NK-92 (cell line): ENCODE results near the gene TWNK.
"Not testable (repeated sequence)": the region's sequence is repeated elsewhere in the genome, so short reads cannot be mapped to it uniquely, and the experiment has no call there.

Source experiments
- DNase-seq: peaks from one replicate; lab custom pipeline; 2025; ENCODE audit not compliant: unreplicated experiment; lab: John Stamatoyannopoulos, UW

The TWNK gene

DNA sequence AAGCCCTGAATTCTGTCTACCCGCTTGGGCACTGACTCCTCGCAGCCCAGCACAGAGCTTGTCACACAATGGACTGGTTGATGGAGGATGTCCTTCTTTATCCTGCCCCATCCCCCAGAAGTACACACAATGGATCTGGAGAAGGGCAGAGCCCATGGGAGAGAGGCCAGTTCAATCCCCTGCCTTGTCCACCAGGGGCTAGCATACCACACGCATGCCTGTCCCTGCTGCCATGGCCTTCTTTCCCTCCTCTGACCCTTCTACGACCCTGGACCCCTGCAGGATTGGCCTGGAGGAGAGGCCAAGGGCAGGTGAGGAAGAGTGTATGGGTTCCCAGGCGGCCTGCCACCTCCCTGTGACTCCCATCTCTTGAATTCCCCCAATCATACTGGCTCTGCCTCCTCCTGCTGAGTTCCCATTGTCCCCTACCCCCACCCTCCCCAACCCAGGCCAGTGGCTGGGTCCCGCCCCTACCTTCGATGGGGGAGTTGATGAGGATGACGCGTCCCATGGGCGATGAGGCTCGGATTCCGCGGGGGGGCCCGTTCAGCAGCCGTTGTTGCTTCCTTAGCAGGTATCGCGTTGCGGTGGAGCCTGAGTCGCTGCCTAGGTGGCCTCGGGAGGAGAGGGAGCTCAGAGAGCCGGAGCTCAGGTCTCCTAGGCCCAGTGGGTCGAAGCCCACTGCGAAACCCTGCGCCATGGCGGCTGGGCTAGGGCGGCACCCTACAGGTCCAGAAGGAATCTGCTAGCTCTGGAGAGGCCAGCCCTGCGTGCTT, 42.4 kb downstream of the TWNK start:
- DNase-seq: no peak

DNA sequence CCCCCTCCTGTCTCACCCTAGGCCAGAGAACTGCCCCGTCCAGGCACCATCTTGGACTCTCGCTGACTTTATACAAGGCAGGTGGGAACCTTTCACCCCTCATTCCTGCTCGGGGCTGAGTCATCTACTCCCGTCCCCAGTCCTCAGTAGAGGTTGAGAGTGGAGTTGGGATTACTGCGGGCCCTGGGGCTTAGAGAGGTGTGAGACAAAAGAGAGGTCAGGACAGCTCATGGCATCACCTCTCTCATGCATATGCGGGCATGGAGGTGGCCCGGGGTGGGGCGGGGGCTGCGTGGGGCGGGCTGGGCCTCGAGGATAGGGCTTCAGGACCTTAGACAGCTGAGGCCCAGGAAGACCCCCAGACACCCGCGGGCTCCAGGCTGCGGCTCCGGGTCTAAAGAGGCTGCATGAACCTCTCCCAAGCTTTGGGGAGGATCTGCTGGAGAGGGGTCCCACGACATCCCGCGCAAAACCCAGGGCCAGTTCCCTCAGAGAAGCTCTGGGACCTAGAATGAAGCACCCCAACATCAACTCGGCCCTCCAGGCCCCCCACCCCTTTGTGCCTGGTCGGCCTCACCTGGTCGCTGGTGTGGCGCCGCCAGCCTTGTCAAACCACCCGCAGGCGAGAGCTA, 43.3 kb downstream of the TWNK start:
- no peak for DNase-seq

DNA sequence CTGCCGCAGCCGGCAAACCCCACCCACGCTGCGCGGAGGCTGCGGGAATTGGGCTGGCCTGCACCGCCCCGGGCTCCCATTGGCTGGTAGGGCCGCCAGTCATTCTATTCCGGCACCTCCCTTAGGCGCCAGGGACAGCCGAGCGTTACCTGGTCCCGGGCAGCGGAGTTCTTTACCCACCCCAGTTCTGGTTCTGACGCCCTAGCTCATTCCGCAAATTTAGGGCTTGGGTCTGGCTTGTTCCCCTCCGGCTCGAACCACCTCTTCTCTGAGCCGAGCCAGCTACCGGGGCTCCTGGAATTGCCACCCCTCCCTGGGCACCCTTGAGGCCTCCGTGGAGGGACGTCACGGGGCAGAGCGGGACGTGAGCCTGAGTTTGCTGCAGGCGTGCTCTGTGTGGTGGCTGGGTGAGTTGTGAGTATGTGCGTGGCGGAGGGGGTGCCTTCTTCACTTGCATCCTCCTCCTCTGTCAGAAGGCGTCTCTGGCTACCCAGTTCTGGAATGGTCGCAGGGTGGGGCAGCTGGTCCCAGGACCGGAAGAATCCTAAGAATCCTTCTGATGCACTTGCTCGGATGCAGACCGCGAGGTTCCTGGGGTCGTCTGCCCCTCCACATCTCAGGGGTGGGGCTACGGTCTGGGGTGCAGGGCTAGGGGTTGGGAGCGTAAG, 43.9 kb downstream of the TWNK start, which contains the start of the genes PDZD7 and SFXN3:
Gene PDZD7 (minus strand): TSS at position 2 of the 668 bp plus-strand sequence. CDS start 910 bp downstream, outside the sequence.
Gene SFXN3 (plus strand): TSS at position 107 of the 668 bp plus-strand sequence. CDS start 3,461 bp downstream, outside the sequence.
- peak; percentile 15 for DNase-seq

DNA sequence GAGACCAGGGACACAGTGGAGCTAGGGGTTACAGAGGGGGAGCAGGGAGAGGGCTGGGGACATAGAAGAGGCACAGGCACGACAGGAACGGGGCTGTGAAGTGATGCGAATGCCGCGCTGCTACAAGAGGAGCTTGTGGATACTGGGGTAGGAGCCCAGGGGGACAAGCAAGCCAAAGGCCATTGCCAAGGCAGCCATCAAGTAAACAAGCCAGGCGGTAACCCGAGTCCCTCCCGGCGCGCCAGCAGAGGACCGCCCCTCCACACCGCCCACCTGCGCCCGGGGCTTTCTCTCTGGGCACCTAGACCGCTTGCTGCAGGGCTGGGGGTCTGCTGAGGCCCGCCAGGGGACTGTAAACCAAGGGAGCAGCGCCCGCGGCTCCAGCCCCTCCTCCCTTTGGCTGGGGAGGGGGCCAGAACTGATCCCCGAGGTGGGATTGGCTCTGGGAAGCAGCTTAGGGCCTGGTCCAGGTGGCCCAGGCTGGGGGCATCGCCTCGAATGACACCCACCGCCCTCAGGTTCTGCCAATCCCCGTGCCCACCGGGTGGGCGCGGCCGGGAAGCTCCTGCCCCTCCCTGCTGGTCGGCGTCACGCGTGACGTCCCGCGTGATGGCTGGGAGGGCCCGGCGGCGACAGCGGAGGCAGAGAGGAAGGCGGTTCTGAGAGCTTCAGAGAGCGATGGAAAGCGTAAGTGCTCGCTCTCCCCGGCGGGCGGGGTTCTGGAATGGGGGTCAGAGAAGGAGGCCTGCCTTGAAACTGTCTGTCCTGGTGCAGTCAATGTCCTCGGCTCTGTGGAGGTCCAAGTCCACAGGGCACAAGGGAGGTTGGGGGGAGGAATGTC, 44.7 kb downstream of the TWNK start:
- DNase-seq: no peak

DNA sequence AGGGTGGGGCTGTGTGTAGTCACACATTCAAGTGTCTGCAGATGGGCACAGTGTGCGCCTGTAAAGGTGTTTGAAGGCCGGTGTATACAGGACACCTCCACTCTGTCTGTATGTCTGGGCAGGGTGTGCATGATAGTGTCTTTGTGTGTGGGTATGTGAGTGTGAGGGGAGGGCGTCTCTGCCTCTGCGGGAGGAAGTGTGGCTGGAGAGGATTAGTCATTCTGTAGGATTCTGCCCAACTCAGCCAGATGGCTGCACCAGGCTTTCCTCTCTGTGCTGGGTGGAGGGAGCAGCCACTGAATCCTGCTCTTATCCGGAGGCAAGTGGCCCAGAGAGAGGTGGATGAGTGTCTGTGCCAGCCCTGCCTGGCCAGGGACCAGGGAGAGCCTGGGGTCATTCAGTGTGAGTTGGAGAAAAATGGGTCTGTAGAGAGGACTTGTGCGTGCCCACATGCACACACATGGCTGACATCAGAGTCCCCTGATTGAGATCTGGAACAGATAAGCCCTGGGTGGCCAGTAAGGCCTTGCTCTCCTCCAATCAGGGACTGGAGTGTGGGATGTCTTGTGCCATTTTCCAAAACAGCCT, 45.4 kb downstream of the TWNK start:
- DNase-seq: no peak

DNA sequence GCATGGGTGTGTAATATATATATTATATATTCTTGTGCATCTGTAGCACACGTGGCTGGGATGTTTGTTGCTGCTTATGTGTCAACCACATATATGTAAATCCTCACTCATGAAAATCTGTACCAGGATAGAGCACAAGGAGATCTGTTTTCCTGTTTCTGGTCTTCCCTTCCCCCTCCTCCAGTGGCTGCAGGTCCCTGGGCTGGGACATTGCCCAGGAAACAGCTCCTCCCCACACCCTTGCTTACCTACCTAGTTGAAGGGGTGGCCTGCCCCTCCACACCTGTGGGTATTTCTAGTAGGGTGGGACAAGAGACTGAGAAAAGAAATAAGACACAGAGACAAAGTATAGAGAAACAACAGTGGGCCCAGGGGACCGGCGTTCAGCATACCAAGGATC, 45.9 kb downstream of the TWNK start:
- DNase-seq: no peak

DNA sequence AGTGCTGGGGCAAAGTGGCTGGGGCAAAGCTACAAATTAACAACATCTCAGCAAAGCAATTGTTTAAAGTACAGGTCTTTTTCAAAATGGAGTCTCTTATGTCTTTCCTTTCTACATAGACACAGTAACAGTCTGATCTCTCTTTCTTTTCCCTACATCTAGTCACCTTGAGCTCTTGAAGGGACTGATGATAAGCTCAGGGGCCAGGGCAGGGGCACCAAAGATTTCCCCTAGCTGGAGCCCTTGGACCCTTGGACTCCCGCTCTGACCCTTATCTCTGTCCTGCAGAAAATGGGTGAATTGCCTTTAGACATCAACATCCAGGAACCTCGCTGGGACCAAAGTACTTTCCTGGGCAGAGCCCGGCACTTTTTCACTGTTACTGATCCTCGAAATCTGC, 47.1 kb downstream of the TWNK start:
- not testable (repeated sequence) for DNase-seq

DNA sequence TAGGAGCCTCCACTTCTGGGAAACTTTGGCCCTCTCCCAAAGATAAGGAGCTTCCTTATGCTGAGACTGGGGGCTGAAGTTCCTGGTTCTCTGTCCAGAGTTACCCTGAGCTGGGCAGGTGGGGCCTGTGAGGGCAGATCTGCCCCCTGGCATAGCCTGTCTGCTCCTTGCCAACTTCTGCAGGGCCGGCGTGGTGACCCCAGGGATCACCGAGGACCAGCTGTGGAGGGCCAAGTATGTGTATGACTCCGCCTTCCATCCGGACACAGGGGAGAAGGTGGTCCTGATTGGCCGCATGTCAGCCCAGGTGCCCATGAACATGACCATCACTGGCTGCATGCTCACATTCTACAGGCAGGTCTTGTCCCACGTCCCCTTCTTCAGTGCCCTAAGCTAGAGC, 48.0 kb downstream of the TWNK start:
- DNase-seq: no peak

DNA sequence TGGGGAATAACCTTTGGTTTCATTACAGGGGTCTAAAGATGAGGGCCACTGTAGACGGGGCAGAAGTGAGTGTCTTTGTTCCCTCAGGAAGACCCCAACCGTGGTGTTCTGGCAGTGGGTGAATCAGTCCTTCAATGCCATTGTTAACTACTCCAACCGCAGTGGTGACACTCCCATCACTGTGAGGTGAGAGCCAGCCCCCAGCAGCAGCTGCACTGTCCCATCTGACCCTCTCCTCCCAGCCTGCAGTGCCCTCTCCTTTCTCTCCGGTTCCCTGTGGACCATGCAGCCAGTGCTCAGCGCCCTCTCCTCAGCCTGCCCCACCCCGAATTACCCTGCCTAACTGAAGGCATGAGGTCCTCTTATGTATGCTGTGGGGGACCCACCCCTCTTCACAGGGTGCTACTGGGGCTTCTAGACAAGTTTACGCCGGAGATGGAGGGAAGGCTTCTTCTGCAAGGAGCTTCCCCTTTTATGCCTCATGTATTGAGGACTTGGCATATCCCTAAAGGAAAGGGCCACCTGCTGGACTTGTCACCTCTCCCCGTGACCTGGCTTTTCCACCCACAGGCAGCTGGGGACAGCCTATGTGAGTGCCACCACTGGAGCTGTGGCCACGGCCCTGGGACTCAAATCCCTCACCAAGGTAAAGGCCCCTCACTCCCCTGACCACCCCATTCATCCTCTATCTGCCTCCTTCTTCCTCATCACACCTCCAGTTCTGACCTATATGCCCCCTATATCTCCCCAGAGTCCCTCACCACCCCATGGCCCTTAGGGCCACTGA, 48.8 kb downstream of the TWNK start:
- no peak for DNase-seq

DNA sequence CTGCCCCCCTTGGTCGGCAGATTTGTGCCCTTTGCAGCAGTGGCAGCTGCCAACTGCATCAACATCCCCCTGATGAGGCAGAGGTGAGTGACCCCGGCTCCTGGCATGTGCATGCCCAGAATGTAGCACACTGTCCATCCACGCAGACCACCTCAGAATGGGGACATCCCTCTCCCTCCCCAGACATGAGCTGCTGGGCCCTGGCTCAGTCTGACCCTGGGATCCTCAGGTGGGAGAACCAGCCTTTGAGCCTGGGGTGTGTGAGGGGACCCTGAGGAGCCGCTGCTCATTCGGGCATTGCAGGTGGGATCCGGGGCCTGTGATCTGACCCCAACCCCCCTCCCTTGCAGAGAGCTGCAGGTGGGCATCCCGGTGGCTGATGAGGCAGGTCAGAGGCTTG, 49.4 kb downstream of the TWNK start:
- no peak for DNase-seq

DNA sequence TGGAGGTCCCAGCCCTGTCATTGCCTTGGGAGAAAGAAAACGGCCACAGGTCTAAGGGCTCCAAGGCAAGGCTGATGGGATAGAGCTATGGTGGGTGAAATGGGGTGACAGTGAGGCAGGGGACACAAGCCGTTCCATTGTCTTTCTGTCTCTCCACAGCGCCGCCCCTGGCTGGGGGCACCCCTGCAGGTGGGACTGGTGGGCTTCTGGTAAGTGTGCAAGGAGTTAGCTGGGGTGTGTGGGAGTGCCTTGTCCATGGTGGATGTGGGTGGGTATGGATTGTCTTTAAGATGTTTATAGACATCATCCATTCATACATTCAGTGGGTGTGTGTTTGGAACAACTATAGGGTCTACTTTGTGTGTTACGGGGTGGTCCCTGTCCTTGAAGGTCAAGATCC, 51.1 kb downstream of the TWNK start:
- no peak for DNase-seq

DNA sequence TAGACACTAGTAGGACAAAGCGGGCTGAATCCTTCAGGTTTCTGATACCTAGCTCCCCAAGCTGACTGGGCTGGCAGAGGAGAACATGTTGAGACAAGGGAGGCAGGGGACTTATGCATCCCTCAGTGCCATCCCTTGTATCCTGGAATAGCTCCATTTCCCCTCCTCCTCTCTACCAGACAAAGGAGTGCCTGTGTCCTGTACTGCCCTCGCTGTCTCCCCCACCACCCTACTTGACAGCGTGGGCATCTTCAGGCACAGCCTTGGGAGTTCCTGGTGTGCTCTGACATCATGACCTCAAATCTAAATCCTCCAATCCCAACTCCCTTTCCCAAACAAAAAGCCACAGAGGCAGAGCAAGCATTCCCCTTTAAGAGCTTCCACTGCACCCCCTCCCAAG, 52.7 kb downstream of the TWNK start:
- no peak for DNase-seq

DNA sequence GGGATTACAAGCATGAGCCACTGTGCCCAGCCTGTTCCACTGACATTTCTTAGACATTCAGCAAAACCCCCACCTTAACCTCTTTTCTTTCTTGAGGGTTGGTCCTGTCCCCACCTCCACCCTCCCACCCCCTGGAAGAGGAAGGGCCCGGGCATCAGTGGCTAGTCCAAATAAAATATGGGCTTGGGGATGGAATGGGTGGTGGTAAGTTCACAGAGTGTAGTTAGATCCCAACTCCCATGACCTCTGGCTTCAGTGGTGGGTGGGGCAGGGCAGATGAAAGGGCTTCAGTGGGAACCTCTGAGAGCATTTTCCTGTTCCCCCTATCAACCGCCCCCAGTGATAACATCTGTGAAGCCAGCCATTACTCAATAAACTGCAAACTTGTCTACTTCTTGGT, 53.5 kb downstream of the TWNK start:
- no peak for DNase-seq

DNA sequence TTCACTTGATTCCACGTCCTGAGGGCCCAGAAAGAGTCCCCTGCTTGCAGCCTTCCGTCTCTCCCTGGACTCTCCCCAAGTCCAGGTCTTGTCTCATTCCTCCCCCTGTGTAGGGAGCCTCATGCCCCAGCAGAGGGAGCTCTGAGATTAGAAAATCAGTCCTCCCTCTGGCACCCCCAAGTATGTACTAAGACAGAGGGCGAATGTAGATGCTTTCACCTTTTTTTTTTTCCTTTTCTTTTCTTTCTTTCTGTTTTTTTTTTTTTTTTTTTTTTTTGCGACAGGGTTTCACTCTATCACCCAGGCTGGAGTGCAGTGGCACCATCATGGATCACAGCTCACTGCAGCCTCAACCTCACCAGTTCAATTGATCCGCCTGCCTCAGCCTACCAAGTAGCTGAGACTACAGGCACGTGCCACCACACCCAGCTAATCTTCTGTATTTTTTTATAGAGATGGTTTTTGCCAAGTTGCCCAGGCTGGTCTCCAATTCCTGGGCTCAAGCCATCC, 54.0 kb downstream of the TWNK start:
- no peak for DNase-seq

DNA sequence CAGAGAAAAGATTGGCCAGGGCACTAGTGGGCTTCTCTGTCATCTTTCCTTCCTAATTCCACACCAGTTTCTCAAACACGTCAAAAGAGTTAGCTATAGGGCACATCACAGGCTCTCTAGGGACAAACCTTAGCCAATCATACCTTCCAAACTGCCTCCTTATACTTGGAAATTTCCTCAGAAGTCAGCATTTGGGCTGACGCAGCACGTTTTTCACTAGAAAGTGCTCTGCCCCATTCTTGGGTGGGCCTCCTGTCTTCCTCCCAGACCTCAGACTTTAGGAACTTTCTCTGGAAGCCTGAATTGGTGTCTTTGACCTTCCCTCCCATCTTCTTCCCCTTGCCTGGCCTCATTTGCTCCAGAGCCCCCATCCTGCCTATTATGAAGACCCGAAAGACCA, 54.8 kb downstream of the TWNK start:
- no peak for DNase-seq

DNA sequence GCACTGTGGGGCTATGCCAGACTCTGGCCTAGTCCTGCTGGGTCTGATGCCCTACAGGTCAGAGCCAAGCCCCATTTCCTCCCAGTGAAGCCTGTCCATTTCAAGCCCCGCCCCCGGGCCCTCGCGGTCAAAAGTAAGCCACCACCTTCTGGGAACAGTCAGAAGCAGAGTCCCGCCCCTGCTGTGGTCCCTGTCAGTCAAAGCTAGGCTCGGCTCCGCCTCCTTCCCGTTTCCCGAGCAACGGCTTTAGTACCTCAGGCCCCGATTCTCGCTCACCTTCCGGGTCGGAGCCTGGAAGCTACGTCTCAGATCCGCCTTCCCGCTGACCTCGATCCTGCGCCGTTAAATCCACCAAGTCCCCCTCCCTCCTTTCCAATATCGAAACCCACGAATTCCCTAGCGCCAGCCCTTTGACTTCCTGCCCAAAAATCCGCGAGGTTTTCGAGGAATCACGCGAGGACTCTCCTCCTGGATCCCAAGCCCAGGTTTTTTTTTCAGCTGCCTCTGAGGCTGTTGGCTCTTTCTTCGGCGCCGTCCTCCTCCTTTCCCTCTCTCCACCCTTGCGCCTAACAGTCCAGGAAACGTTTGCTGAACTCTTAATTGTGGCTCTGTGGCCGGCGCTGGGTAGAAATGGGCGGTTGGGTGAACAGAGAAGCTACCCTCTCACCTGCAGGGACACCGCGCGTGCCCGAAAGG, 55.5 kb downstream of the TWNK start:
- no peak for DNase-seq

DNA sequence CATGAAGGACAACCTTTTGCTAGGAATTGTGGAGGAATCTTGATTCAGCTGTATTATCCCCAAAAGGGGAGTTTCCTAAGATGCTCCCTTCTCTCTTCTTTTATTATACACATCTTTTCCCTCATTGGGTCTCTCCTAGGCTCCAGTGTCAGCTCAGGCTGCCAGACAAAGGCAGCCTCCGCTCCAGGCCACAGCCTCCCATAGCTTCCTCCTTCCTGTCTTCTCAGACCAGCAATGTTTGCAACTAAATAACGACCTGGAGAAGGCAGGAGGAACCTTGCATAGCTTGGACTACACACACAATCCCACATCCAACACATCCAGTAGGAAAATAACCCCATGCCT, 56.0 kb downstream of the TWNK start:
- no peak for DNase-seq
